Gastroesophageal sphincter (tissue), 3 donors: ENCODE results near the gene CDK14.

Experiments used
- EP300 ChIP-seq: sonication (generic); formaldehyde crosslinking; IDR thresholded peaks from one replicate; pipeline ENCODE4 v1.6.1; 2017; ENCODE audit warnings: antibody characterized with exemption, mild to moderate bottlenecking
- TF ChIP-seq, protein P1 (sequence below), 4 experiments: fragments of 200-600 bp in 2 of 4; fragments of 450-650 bp in 2 of 4; sonication (generic) in 1 of 4; IDR thresholded peaks; one replicate each; pipeline ENCODE4 v1.5.1; 2017 to 2019; ENCODE audit warnings: antibody characterized with exemption in 4 of 4, mild to moderate bottlenecking in 2 of 4, moderate library complexity in 2 of 4

DNA sequence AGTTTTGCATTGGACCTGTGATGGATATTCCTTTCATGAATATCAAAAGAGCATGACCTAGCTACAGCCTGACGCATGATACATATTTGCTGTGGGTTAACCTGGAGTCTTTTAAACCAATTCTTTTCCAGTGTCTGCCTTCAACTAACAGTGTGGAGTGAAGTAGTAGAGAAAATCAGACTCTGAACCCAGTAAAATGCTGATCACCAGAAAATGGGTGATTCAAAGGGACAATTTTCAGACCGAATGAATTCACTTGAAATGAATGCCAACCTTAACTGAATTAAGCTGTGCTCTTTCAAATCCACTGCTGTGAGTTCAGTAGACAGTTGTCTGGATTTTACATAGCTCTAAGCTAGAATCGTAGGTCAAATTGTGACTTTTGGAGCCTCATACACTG lies 123.0 kb downstream of the CDK14 start:
- TF ChIP-seq EP300 = no peak
- TF ChIP-seq, protein P1, sequence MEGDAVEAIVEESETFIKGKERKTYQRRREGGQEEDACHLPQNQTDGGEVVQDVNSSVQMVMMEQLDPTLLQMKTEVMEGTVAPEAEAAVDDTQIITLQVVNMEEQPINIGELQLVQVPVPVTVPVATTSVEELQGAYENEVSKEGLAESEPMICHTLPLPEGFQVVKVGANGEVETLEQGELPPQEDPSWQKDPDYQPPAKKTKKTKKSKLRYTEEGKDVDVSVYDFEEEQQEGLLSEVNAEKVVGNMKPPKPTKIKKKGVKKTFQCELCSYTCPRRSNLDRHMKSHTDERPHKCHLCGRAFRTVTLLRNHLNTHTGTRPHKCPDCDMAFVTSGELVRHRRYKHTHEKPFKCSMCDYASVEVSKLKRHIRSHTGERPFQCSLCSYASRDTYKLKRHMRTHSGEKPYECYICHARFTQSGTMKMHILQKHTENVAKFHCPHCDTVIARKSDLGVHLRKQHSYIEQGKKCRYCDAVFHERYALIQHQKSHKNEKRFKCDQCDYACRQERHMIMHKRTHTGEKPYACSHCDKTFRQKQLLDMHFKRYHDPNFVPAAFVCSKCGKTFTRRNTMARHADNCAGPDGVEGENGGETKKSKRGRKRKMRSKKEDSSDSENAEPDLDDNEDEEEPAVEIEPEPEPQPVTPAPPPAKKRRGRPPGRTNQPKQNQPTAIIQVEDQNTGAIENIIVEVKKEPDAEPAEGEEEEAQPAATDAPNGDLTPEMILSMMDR (IDR thresholded peaks at IDR 0.05) = no peak
